Keratinocyte (primary cell): ENCODE data around the gene DFFB.

Experiments used
- CTCF ChIP-seq, 3 experiments: IDR thresholded peaks in 1 of 3; conservative IDR thresholded peaks in 1 of 3; optimal IDR thresholded peaks in 1 of 3; 2 replicates in 2 of 3; 3 replicates in 1 of 3; pipeline versions ENCODE3 to v1.5.1; 2011; ENCODE audit warnings: low read length in 3 of 3, mild to moderate bottlenecking in 3 of 3, moderate library complexity in 2 of 3, control low read depth in 1 of 3, inconsistent platforms in 1 of 3; ENCODE audit not compliant: insufficient read depth in 2 of 3; ENCODE audit errors: extremely low read depth in 1 of 3
- EZH2 ChIP-seq: IDR thresholded peaks from one replicate; pipeline ENCODE4 v1.6.1; 2012; ENCODE audit warnings: inconsistent platforms, mild to moderate bottlenecking, low read length, moderate library complexity

GRCh38 chr1:3893190-3893589, 35.9 kb downstream of the DFFB start:
- TF ChIP-seq EZH2 (no peak), CTCF (optimal IDR thresholded peaks at IDR 0.05 in 1 of 3, IDR thresholded peaks at IDR 0.05 in 1 of 3, conservative IDR thresholded peaks at IDR 0.05 in 1 of 3; ENCODE audit: extremely low read depth in 1 of 3, insufficient read depth in 2 of 3, low read length in 3 of 3) (no peak)
